NB4 (cell line): ENCODE data around the gene MBNL1.

Experiments used
- DNase-seq: peaks from one replicate; pipeline ENCODE4 v3.0.0; 2010; ENCODE audit warnings: low read depth
- H3K4me3 ChIP-seq: one replicate; pipeline ENCODE4 v1.5.1; 2011; ENCODE audit warnings: mild to moderate bottlenecking, low read depth, low read length, moderate library complexity
- CTCF ChIP-seq: IDR thresholded peaks from one replicate; pipeline ENCODE4 v1.5.1; 2012; ENCODE audit warnings: low read depth, low read length
- MAX ChIP-seq: IDR thresholded peaks from 2 replicates; pipeline ENCODE4 v1.6.1; 2011; ENCODE audit warnings: low read depth, low read length
- MYC ChIP-seq: IDR thresholded peaks from 2 replicates; pipeline ENCODE4 v1.6.1; 2011; ENCODE audit warnings: low read depth, low read length
- POLR2A ChIP-seq: IDR thresholded peaks from 2 replicates; pipeline ENCODE4 v1.6.1; 2011; ENCODE audit warnings: mild to moderate bottlenecking; ENCODE audit not compliant: insufficient read length; ENCODE audit errors: extremely low read depth

MBNL1 gene

GRCh38 chr3:152316318-152316717, 47.6 kb downstream of the MBNL1 start:
- TF ChIP-seq MAX (no peak), POLR2A (no peak), MYC (no peak), CTCF (no peak)
- DNase-seq = no peak
- no peak overlapping the region for H3K4me3 ChIP-seq

GRCh38 chr3:152317184-152317583, 48.5 kb downstream of the MBNL1 start:
- TF ChIP-seq MYC = no peak
- no peak for TF ChIP-seq MAX
- peak overlapping the region; percentile 25 for H3K4me3 ChIP-seq
- DNase-seq = peak; percentile 55

- DNase-seq = no peak
- TF ChIP-seq MAX (no peak), MYC (no peak), CTCF (no peak), POLR2A (no peak)
- no peak overlapping the region for H3K4me3 ChIP-seq
Observed at GRCh38 chr3:152317956-152318355, 49.2 kb downstream of the MBNL1 start.

- no peak for TF ChIP-seq MAX
- TF ChIP-seq POLR2A = no peak
- DNase-seq = no peak
- no peak overlapping the region for H3K4me3 ChIP-seq
Observed at GRCh38 chr3:152318512-152318911, 49.8 kb downstream of the MBNL1 start.

- TF ChIP-seq CTCF (no peak), POLR2A (no peak), MYC (no peak), MAX (no peak)
- no peak overlapping the region for H3K4me3 ChIP-seq
- no peak for DNase-seq
Observed at GRCh38 chr3:152319256-152319655, 50.5 kb downstream of the MBNL1 start.

GRCh38 chr3:152319831-152320617, 51.3 kb downstream of the MBNL1 start:
- peak; percentile 33 for DNase-seq
- H3K4me3 ChIP-seq = no peak overlapping the region
- TF ChIP-seq MAX (no peak), POLR2A (no peak), MYC (no peak), CTCF (no peak)
